D721Med (cell line): ENCODE results near the gene ZFYVE28.

Source experiments
- DNase-seq: peaks from one replicate; pipeline ENCODE4 v3.0.0; 2011; ENCODE audit warnings: low spot score; ENCODE audit not compliant: insufficient read length
- FAIRE-seq: peaks from 2 replicates; lab custom pipeline; 2011; peaks lifted over from hg19 to GRCh38; lab: Jason Lieb, UNC
- TF ChIP-seq, protein P1 (sequence below): IDR thresholded peaks from 2 replicates; pipeline ENCODE4 v1.5.1; 2012; ENCODE audit warnings: mild to moderate bottlenecking, control low read depth; ENCODE audit not compliant: insufficient read depth; ENCODE audit errors: missing control alignments

Gene ZFYVE28

GRCh38 chr4:2284161-2284933 lies 134.1 kb downstream of the ZFYVE28 start:
- DNase-seq, result no peak
- no peak for FAIRE-seq

GRCh38 chr4:2283199-2283711 lies 135.2 kb downstream of the ZFYVE28 start:
- no peak for FAIRE-seq
- no peak for DNase-seq
- TF ChIP-seq, protein P1, sequence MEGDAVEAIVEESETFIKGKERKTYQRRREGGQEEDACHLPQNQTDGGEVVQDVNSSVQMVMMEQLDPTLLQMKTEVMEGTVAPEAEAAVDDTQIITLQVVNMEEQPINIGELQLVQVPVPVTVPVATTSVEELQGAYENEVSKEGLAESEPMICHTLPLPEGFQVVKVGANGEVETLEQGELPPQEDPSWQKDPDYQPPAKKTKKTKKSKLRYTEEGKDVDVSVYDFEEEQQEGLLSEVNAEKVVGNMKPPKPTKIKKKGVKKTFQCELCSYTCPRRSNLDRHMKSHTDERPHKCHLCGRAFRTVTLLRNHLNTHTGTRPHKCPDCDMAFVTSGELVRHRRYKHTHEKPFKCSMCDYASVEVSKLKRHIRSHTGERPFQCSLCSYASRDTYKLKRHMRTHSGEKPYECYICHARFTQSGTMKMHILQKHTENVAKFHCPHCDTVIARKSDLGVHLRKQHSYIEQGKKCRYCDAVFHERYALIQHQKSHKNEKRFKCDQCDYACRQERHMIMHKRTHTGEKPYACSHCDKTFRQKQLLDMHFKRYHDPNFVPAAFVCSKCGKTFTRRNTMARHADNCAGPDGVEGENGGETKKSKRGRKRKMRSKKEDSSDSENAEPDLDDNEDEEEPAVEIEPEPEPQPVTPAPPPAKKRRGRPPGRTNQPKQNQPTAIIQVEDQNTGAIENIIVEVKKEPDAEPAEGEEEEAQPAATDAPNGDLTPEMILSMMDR, result no peak

More at GRCh38 chr4:2284161-2284933, 134.1 kb downstream of the ZFYVE28 start:
- TF ChIP-seq, protein P1, result no peak

- FAIRE-seq (no peak), DNase-seq (no peak)
- TF ChIP-seq, protein P1, result no peak
These were observed 136.7 kb downstream of the ZFYVE28 start for GRCh38 chr4:2281575-2282343.

DNA sequence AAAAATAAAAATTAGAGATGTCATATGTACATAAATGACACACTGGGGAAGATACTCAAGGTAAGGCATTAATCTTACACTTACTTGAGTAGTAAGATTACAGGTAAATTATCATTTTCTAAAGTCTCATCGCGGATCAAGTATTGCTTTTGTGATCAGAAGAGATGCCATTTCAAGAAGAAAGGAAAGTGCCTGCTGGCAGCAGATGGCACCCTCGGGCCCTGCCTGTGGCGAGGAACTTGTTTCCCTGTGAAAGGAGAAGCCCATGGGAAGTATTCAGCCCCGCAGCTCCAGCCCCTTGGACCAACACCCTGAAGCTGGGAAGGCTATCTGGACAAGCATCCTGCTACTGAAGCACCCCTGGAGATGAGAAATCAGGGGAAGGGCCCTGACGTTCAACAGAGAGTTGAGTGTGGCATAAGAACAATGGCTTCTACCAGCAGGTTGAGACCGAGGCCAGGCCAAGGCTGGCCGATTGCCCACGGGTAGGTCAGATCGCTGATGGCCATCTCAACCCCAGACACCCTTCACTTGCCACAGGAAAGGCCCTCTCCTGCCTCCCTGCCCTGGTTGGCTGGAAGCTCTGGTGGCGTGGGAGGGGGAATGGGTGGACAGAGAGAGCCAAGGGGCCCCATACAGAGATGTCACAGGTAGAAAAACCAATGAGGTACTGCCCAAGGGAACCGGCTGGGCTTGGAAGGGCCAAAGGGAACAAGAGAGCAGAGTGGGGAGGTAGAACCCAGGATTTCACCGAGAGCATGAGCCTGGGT lies 137.7 kb downstream of the ZFYVE28 start:
- TF ChIP-seq, protein P1, result peak; percentile 49
- no peak for DNase-seq
- FAIRE-seq, result no peak

DNA sequence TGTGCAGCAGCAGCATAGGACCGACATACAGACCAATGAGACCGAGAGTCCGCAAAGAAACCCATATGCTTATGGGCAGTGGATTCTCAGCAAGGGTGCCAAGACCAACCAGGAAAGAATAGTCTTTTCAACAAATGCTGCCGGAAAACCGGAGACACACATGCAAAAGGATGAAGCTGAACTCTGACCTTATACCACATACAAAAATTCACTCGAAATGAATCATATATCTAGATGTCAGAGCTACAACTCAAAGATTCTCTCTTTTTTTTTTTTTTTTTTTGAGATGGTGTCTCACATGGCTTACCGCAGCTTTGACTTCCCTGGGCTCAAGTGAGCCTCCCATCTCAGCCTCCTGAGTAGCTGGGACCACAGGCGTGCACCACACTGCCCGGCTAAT lies 140.5 kb downstream of the ZFYVE28 start:
- DNase-seq (no peak), FAIRE-seq (no peak)
- TF ChIP-seq, protein P1, result no peak

DNA sequence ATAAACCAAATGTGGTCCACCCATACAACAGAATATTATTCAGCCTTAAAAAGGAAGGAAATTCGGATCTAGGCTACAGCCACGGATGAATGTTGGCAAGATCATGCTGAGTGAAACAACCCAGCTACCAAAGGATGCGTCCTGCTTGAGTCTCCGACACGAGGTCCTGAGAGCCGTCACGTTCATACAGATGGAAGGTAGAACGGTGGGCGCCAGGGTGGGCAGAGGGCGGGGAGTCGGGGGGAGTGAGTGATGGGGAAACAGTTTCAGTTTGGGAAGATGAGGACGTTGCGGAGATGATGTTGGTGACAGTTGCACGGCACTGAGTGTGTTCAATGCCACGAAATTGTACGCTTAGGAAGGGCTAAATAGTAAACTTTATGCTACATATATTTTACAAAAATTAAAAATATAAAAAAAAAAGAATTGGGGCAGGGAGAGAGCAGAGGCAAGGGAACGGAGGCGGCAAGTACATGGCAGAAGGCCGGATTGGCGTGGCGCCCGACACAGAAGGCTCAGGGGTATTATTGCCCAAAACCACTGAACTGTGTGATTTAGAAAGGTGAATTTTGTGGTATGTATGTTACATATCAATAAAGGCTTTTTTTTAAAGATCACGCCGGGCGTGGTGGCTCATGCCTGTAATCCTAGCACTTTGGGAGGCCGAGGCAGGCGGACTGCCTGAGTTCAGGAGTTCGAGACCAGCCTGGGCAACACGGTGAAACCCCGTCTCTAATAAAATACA lies 141.7 kb downstream of the ZFYVE28 start:
- TF ChIP-seq, protein P1, result no peak
- FAIRE-seq, result no peak
- DNase-seq, result no peak
